NOMO-1 treated with DMSO at 0.1 percent for 48 hours (cell line): ENCODE measurements around the gene CCDC197.

ENCODE experiments used
- DNase-seq: peaks from one replicate; lab custom pipeline; 2025; ENCODE audit not compliant: unreplicated experiment; lab: John Stamatoyannopoulos, UW

The CCDC197 gene

GRCh38 chr14:94056579-94057308 lies 59.6 kb downstream of the CCDC197 start:
- no peak for DNase-seq

- no peak for DNase-seq
These were observed 61.1 kb downstream of the CCDC197 start for GRCh38 chr14:94058128-94058673.
